WERI-Rb-1 (cell line): ENCODE data around the gene TGM1.
A peak's percentile ranks its signal among the peaks of the same experiment; 100 is the strongest.

Experiments
- DNase-seq: peaks from one replicate; pipeline ENCODE4 v3.0.0-alpha.2; 2020
- H3K27ac ChIP-seq: fragments of 250-450 bp; sonication (Bioruptor Pico); 2 replicates; pipeline ENCODE4 v1.5.1; 2020; ENCODE audit warnings: mild to moderate bottlenecking, moderate library complexity
- H3K27me3 ChIP-seq: fragments of 250-450 bp; sonication (Bioruptor Pico); 2 replicates; pipeline ENCODE4 v1.5.1; 2021; ENCODE audit warnings: mild to moderate bottlenecking, low read depth, moderate library complexity; ENCODE audit not compliant: insufficient read depth, severe bottlenecking
- H3K36me3 ChIP-seq: fragments of 250-450 bp; sonication (Bioruptor Pico); 2 replicates; pipeline ENCODE4 v1.5.1; 2020; ENCODE audit warnings: mild to moderate bottlenecking, moderate library complexity
- H3K4me3 ChIP-seq: 2 replicates; pipeline ENCODE4 v1.5.1; 2011; ENCODE audit warnings: low read depth, mild to moderate bottlenecking, control low read depth, low read length
- H3K9me3 ChIP-seq: fragments of 250-450 bp; sonication (Bioruptor Pico); 2 replicates; pipeline ENCODE4 v1.5.1; 2021; ENCODE audit warnings: mild to moderate bottlenecking, moderate library complexity; ENCODE audit not compliant: severe bottlenecking
- TF ChIP-seq, protein P1 (sequence below): IDR thresholded peaks from 2 replicates; pipeline ENCODE4 v1.5.1; 2011; ENCODE audit warnings: low read depth, mild to moderate bottlenecking, control low read depth, inconsistent platforms, low read length

The TGM1 gene

DNA sequence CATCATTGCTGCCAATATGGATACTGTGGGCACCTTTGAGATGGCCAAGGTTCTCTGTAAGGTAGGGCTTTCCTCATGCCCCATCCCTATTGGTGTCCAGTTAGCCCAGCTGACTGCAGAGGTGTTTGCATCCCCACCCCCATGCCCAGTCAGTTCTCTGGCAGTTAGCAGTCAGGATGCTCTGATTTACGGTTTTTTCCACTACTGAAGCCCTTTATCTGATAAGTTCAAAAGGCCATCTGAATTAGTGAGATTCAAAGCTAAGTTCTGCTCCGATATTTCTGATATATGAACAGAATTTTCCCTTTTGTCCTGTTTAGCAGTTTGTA lies 29.5 kb downstream of the TGM1 start:
- Histone ChIP-seq H3K27me3 (no peaks in the 10 kb centered on the region), H3K9me3 (no peaks in the 10 kb centered on the region), H3K4me3 (peak overlapping the region; percentile 71), H3K27ac (no peak overlapping the region), H3K36me3 (peaks cover 36% of the 10 kb centered on the region)
- TF ChIP-seq, protein P1, sequence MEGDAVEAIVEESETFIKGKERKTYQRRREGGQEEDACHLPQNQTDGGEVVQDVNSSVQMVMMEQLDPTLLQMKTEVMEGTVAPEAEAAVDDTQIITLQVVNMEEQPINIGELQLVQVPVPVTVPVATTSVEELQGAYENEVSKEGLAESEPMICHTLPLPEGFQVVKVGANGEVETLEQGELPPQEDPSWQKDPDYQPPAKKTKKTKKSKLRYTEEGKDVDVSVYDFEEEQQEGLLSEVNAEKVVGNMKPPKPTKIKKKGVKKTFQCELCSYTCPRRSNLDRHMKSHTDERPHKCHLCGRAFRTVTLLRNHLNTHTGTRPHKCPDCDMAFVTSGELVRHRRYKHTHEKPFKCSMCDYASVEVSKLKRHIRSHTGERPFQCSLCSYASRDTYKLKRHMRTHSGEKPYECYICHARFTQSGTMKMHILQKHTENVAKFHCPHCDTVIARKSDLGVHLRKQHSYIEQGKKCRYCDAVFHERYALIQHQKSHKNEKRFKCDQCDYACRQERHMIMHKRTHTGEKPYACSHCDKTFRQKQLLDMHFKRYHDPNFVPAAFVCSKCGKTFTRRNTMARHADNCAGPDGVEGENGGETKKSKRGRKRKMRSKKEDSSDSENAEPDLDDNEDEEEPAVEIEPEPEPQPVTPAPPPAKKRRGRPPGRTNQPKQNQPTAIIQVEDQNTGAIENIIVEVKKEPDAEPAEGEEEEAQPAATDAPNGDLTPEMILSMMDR: no peak
- DNase-seq: no peak

DNA sequence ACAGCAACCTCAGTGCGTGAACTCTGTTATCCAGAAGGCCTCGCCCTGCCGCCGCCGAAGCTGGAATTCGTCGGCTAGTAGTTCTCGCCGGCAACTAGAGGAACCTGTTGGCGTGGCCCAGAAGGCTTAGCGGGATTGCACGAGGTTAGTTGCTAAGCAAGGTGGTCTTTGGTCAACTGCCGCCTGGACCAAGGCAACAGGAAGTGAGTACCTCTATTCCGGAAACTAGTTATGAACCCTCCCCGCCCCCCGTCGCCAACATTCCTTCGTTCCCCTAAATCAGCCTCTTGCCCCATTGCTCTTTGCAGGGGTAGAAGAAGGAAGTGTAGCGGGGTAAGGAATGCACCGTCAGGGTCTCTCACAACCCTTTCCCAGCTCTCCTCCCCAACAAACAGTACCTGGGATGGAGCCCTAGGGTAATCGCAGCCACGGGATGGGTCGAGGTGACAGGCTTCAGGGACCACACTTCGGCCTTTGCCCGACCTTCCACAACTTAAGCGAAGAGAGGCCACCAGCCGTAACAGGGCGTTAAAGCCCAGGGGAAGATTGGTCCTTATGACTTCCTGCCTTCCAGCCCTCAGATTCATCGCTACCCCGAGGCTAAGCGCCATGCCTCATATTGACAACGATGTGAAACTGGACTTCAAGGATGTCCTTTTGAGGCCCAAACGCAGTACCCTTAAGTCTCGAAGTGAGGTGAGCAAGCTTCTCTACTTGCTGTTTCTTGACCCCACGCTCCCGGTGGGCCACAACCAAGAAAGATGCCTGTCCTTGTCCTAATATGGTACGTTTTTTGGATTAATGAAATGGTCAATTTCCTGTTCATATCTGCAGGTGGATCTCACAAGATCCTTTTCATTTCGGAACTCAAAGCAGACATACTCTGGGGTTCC lies 30.1 kb downstream of the TGM1 start, which contains the start of gene GMPR2:
Gene GMPR2 (plus strand): TSS at position 285 of the 893 bp plus-strand sequence. CDS start 325 bp downstream, at position 610.
- Histone ChIP-seq H3K27ac (peak within 1 kb of the TSS; percentile 93), H3K27me3 (no peaks in the 10 kb centered on the region), H3K4me3 (peak within 1 kb of the TSS; percentile 71), H3K36me3 (peaks cover 35% of the 10 kb centered on the region), H3K9me3 (no peaks in the 10 kb centered on the region)
- TF ChIP-seq, protein P1: no peak
- no peak for DNase-seq

DNA sequence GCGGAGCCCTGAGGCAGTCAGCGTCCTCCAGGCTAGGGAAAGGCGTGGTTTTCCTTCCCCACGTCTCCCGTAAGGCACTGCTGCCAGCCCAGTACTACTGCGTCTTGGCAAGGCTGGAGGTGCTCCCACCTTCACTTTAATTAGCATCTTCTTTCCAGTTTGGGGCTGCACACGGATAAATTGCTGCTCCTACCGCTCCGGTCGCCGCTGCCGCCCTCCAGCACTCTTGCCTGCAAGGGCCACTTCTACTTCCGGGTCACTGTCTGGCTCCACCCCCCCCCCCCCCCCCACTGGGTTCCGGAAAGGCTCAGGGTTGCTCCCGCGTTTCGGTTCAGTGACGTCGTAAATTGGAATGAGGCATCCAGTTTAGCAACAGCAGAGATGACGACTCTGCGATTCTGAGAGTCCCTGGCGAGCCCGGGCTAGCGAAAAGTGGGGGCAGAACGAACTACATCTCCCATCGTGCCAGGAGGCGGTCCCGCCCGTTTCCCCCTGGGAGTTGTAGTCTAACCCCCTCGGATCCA lies 30.8 kb downstream of the TGM1 start, which contains the start of gene NEDD8:
Gene NEDD8 (minus strand): TSS at position 247 of the 524 bp plus-strand sequence. CDS start 100 bp downstream, at position 147.
- peak; percentile 81 for DNase-seq
- Histone ChIP-seq H3K27me3 (no peaks in the 10 kb centered on the region), H3K36me3 (peaks cover 30% of the 10 kb centered on the region), H3K27ac (peak within 1 kb of the TSS; percentile 93), H3K9me3 (no peaks in the 10 kb centered on the region), H3K4me3 (peak within 1 kb of the TSS; percentile 71)
- TF ChIP-seq, protein P1: no peak

DNA sequence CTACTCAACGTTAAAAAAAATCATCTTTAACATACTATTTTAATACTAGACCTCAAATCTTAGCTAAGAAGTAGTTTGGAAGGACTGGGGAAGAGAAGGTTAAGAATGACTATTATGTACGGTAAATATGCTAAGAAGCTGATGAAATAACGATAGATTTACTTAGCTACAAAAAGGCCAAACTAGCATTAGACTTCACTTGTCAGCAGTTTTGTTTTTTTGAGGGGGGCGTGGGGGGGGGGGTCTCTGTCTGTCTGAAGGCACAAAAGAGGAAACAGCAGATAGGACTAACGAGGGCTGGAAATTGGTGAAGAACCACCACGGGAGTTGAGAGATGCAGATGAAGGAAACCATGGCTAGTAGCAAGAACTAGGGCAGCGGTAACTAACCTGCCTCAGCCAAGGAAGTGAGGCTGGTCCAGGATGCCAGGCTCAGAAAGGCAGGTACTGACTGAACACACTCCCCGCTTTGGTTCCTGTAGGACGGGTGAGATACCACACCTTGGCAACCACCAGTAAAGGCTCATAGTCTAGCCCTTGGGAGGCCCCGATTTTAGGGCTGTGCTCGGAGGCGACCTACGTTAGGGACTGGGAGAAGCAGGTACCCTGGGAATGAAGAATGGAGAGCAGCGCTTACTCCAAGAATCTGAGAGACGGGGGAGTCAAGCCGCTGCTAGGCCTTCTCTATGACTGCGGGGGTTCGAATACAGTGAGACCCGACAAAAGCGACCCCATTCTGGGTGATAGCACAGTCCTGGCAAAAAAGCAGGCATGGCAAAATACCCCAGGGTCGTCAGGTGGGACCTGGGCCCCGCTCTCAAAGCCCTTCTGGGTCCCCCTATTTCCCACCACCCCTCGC lies 31.5 kb downstream of the TGM1 start:
- H3K27ac ChIP-seq: peak overlapping the region; percentile 93
- H3K27me3 ChIP-seq: no peaks in the 10 kb centered on the region
- peaks cover 23% of the 10 kb centered on the region for H3K36me3 ChIP-seq
- peak overlapping the region; percentile 71 for H3K4me3 ChIP-seq
- TF ChIP-seq, protein P1: no peak
- H3K9me3 ChIP-seq: no peaks in the 10 kb centered on the region
- no peak for DNase-seq

DNA sequence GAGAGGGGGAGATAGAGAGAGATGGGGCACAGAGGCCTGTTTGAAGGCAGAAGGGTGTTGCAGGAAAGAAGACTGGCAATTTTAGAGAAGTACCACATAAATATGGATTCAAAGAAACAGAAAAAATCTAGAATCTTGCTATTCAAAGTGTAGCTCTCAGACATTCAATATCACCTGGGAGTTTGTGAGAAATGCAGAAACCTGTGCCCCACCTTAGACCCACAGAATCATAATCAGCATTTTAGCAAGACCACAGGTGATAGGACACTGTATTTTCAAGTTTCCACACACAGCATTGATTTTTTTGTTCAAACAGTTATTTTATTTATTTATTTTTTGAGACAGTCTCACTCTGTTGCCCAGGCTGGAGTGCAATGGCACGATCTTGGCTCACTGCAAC lies 34.1 kb downstream of the TGM1 start:
- TF ChIP-seq, protein P1: no peak

More for the DNA sequence above, 34.1 kb downstream of the TGM1 start:
- Histone ChIP-seq H3K9me3 (no peaks in the 10 kb centered on the region), H3K36me3 (peaks cover 7% of the 10 kb centered on the region), H3K27ac (no peak overlapping the region), H3K27me3 (no peaks in the 10 kb centered on the region), H3K4me3 (no peak overlapping the region)
- no peak for DNase-seq
